Stimulated activated CD4-positive, alpha-beta T cell treated with anti-CD3 and anti-CD28 coated beads, Interleukin-1b, Interleukin-23, amount 100 ng/mL, for 4 hours (primary cell): ENCODE results near the gene CALCOCO1.
A peak's percentile ranks its signal among the peaks of the same experiment; 100 is the strongest.
"Not testable (repeated sequence)": the region's sequence is repeated elsewhere in the genome, so short reads cannot be mapped to it uniquely, and the experiment has no call there.

ENCODE experiments used
- DNase-seq, 2 donors: peaks; one replicate each; pipeline ENCODE4 v3.0.0-alpha.2; 2020; ENCODE audit warnings: low read depth in 2 of 2

CALCOCO1 gene

GRCh38 chr12:53698948-53699677 lies 28.1 kb downstream of the CALCOCO1 start:
- no peak for DNase-seq

- DNase-seq, result no peak
Measured at GRCh38 chr12:53696655-53697331, 30.5 kb downstream of the CALCOCO1 start.

GRCh38 chr12:53696285-53696654 lies 31.0 kb downstream of the CALCOCO1 start:
- DNase-seq, result no peak

- DNase-seq, result peak in 1 of 2 donors; percentile 40
Measured at GRCh38 chr12:53695152-53696145, 31.8 kb downstream of the CALCOCO1 start.

- DNase-seq, result no peak
Measured at GRCh38 chr12:53694756-53695151, 32.5 kb downstream of the CALCOCO1 start.

- no peak for DNase-seq
Measured at GRCh38 chr12:53688134-53688533, 39.1 kb downstream of the CALCOCO1 start.

- DNase-seq, result no peak
Measured at GRCh38 chr12:53686436-53686835, 40.8 kb downstream of the CALCOCO1 start.

- DNase-seq, result no peak
Measured at GRCh38 chr12:53684654-53685220, 42.5 kb downstream of the CALCOCO1 start.

GRCh38 chr12:53683983-53684382 lies 43.3 kb downstream of the CALCOCO1 start:
- no peak for DNase-seq

GRCh38 chr12:53683494-53683893 lies 43.8 kb downstream of the CALCOCO1 start:
- DNase-seq, result no peak

- not testable (repeated sequence) for DNase-seq
Measured at GRCh38 chr12:53680061-53680460, 47.2 kb downstream of the CALCOCO1 start.

- DNase-seq, result no peak
Measured at GRCh38 chr12:53677800-53678148, 49.5 kb downstream of the CALCOCO1 start.

GRCh38 chr12:53677016-53677799 lies 50.0 kb downstream of the CALCOCO1 start:
- no peak for DNase-seq

GRCh38 chr12:53676656-53677015 lies 50.6 kb downstream of the CALCOCO1 start:
- DNase-seq, result peak in 1 of 2 donors; percentile 16

- peak; percentile 93 to 96 for DNase-seq
Measured at GRCh38 chr12:53675701-53676607, 51.3 kb downstream of the CALCOCO1 start, which contains the start of gene ATP5MC2. Gene ATP5MC2, minus strand, starts transcription at chr12:53676083. Its CDS starts 3,469 bp downstream, at chr12:53672614.

GRCh38 chr12:53674977-53675700 lies 52.1 kb downstream of the CALCOCO1 start:
- no peak for DNase-seq

- DNase-seq, result no peak
Measured at GRCh38 chr12:53670971-53671370, 56.3 kb downstream of the CALCOCO1 start.

GRCh38 chr12:53670308-53670707 lies 56.9 kb downstream of the CALCOCO1 start:
- DNase-seq, result no peak

GRCh38 chr12:53667080-53667479 lies 60.2 kb downstream of the CALCOCO1 start:
- no peak for DNase-seq
